Measurements from ENCODE around the gene DPCD.

- TF ChIP-seq CTCF (IDR thresholded peaks at IDR 0.05) = no peak
- no peak for TF ChIP-seq POLR2A (IDR thresholded peaks at IDR 0.05)
Measured at GRCh38 chr10:101643546-101643945, 55.4 kb downstream of the DPCD start.
